ENCODE measurements around the gene VAT1L. TPM values are rescaled to one million over a fixed set of nuclear protein-coding genes. Genes with fewer than 3 reads are reported as not detected.

The VAT1L gene
- total RNA-seq, 3 donors from 2014 or later (not counting 1 experiment from before 2014, with no cell fraction given): not detected

DNA sequence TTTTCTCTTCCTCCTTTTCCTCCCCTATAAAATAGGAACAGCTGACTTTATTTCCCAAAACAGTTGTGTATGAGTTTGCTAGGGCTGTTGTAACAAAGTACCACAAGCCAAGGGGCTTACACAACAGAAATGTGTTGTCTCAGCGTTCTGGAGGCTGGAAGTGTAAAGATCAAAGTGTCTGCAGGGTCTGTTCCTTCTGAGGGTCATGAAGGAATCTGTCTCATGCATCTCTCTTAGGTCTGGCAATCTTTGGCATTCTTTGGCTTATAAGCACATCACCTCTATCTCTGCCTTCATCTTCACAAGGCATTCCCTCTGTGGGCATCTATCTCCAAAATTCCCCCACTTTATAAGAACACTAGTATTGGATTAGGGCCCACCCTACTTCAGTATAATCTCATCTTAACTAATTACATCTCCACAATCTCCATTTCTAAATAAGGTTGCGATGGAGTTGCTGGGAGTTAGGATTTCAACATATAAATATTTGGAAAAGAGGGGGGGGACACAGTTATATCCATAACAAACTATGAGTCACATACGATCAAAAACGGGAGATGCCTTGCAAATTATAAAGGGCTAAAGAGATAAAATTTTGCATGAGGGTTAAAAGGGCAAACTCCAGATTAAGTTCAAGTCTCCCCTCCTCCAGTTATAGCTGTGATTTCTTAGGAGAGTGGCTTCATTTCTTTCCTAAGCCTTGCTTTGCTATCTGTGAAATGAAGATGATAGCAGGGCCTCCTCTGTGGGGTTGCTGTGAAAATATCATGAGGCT lies 109.7 kb downstream of the VAT1L start:
- peaks cover 0 to 7% of the 10 kb centered on the region in 2 donors for H3K27me3 Mint-ChIP-seq (ENCODE audit: low read depth in 2 of 2)

DNA sequence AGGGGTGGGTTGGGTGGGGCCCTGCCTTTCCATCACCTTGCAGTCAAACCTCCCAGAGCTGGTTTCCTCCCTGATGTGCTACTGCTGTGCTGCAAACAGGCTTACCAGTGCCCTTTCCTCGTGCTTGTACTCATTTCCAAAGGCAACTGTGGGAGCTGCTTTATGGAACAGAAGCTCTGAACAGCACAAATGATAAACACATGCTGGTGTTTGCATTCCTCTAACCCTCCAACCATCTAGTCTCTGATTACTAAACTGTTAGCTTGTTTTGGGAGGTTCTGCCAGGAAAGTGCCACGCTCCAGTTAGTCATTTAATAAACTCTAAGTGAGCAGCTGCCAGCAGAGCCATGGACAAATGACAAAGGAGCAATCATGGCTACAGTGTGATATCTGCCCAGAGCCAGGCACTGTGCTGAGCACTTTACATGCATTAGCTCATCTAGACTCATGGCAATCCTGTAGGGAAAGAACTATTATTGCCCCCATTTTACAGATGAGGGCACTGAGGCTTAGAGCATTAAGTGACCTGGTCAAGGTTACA lies 110.4 kb downstream of the VAT1L start:
- Histone ChIP-seq H3K4me3 (ENCODE audit: low read length) (no peak overlapping the region), H3K9me3 (ENCODE audit: control insufficient read depth, insufficient read depth, low read length) (no peaks in the 10 kb centered on the region), H3K36me3 (ENCODE audit: control insufficient read depth, insufficient read depth, low read length) (no peaks in the 10 kb centered on the region), H3K27ac (ENCODE audit: low read length) (no peak overlapping the region), H3K4me1 (ENCODE audit: control insufficient read depth, insufficient read depth, low read length) (no peaks in the 10 kb centered on the region), H3K27me3 (ENCODE audit: control insufficient read depth, insufficient read depth, low read length) (no peaks in the 10 kb centered on the region)
- no peak overlapping the region for H3K27ac Mint-ChIP-seq
- H3K36me3 Mint-ChIP-seq: no peaks in the 10 kb centered on the region
- no peak overlapping the region for H3K4me3 Mint-ChIP-seq
- DNase-seq (no peak), ATAC-seq (no peak)
- H3K9me3 Mint-ChIP-seq: no peaks in the 10 kb centered on the region
- TF ChIP-seq, protein P1, sequence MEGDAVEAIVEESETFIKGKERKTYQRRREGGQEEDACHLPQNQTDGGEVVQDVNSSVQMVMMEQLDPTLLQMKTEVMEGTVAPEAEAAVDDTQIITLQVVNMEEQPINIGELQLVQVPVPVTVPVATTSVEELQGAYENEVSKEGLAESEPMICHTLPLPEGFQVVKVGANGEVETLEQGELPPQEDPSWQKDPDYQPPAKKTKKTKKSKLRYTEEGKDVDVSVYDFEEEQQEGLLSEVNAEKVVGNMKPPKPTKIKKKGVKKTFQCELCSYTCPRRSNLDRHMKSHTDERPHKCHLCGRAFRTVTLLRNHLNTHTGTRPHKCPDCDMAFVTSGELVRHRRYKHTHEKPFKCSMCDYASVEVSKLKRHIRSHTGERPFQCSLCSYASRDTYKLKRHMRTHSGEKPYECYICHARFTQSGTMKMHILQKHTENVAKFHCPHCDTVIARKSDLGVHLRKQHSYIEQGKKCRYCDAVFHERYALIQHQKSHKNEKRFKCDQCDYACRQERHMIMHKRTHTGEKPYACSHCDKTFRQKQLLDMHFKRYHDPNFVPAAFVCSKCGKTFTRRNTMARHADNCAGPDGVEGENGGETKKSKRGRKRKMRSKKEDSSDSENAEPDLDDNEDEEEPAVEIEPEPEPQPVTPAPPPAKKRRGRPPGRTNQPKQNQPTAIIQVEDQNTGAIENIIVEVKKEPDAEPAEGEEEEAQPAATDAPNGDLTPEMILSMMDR (IDR thresholded peaks at IDR 0.05): no peak
- H3K4me1 Mint-ChIP-seq: no peaks in the 10 kb centered on the region
- intact Hi-C loops (cut with micrococcal nuclease): no loop called here
- 65% methylated on average over 2 of the region's 2 CpGs for WGBS (ENCODE audit: insufficient coverage)
- peaks cover 0 to 7% of the 10 kb centered on the region in 2 donors for H3K27me3 Mint-ChIP-seq (ENCODE audit: low read depth in 2 of 2)

More for the DNA sequence above, 109.7 kb downstream of the VAT1L start:
- H3K36me3 Mint-ChIP-seq: no peaks in the 10 kb centered on the region
- DNase-seq (no peak), ATAC-seq (no peak)
- H3K4me3 Mint-ChIP-seq: no peak overlapping the region
- intact Hi-C loops (cut with micrococcal nuclease): no loop called here
- Histone ChIP-seq H3K4me1 (ENCODE audit: control insufficient read depth, insufficient read depth, low read length) (no peaks in the 10 kb centered on the region), H3K36me3 (ENCODE audit: control insufficient read depth, insufficient read depth, low read length) (no peaks in the 10 kb centered on the region), H3K4me3 (ENCODE audit: low read length) (no peak overlapping the region), H3K9me3 (ENCODE audit: control insufficient read depth, insufficient read depth, low read length) (no peaks in the 10 kb centered on the region), H3K27ac (ENCODE audit: low read length) (no peak overlapping the region), H3K27me3 (ENCODE audit: control insufficient read depth, insufficient read depth, low read length) (no peaks in the 10 kb centered on the region)
- no peaks in the 10 kb centered on the region for H3K9me3 Mint-ChIP-seq
- 60% methylated on average over 1 of the region's 4 CpGs for WGBS (ENCODE audit: insufficient coverage)
- H3K27ac Mint-ChIP-seq: no peak overlapping the region
- TF ChIP-seq, protein P1 (IDR thresholded peaks at IDR 0.05): no peak
- no peaks in the 10 kb centered on the region for H3K4me1 Mint-ChIP-seq

DNA sequence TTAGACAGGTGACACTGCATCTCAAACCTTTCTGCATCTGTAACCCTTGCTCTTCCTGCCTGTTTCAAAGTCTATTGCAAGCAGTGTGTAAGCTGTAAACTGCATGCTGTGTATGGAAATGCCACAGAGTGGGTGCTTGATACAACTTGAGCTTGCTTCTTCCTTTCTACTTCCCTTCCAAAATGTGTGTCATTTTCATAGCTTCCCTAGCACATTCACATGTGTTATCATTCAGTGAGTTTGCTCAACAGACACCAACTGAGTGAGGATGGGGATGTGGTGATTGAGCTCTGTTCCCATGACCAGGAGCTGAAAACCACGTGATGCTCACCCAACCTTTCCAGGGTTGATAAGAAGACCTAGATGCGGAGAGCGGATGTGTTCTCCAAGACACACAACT lies 111.1 kb downstream of the VAT1L start:
- H3K4me1 Mint-ChIP-seq: no peaks in the 10 kb centered on the region
- H3K36me3 Mint-ChIP-seq: no peaks in the 10 kb centered on the region

More for the DNA sequence above, 111.1 kb downstream of the VAT1L start:
- H3K27ac Mint-ChIP-seq: no peak overlapping the region
- Histone ChIP-seq H3K9me3 (ENCODE audit: control insufficient read depth, insufficient read depth, low read length) (no peaks in the 10 kb centered on the region), H3K4me1 (ENCODE audit: control insufficient read depth, insufficient read depth, low read length) (no peaks in the 10 kb centered on the region), H3K4me3 (ENCODE audit: low read length) (no peak overlapping the region), H3K36me3 (ENCODE audit: control insufficient read depth, insufficient read depth, low read length) (no peaks in the 10 kb centered on the region), H3K27me3 (ENCODE audit: control insufficient read depth, insufficient read depth, low read length) (no peaks in the 10 kb centered on the region), H3K27ac (ENCODE audit: low read length) (no peak overlapping the region)
- no peak overlapping the region for H3K4me3 Mint-ChIP-seq
- H3K9me3 Mint-ChIP-seq: no peaks in the 10 kb centered on the region
- 83% methylated on average over 3 of the region's 3 CpGs for WGBS (ENCODE audit: insufficient coverage)
- peaks cover 0 to 11% of the 10 kb centered on the region in 2 donors for H3K27me3 Mint-ChIP-seq (ENCODE audit: low read depth in 2 of 2)
- ATAC-seq (no peak), DNase-seq (no peak)
- intact Hi-C loops (cut with micrococcal nuclease): no loop called here
- TF ChIP-seq, protein P1 (IDR thresholded peaks at IDR 0.05): no peak
